Stimulated activated CD8-positive, alpha-beta memory T cell treated with anti-CD3 and anti-CD28 coated beads, Interleukin-4, amount 100 ng/mL, for 24 hours (primary cell): ENCODE results near the gene KLHL13.

Experiments used
- DNase-seq: peaks from one replicate; pipeline ENCODE4 v3.0.0-alpha.2; 2020; ENCODE audit warnings: low read depth

KLHL13 gene

DNA sequence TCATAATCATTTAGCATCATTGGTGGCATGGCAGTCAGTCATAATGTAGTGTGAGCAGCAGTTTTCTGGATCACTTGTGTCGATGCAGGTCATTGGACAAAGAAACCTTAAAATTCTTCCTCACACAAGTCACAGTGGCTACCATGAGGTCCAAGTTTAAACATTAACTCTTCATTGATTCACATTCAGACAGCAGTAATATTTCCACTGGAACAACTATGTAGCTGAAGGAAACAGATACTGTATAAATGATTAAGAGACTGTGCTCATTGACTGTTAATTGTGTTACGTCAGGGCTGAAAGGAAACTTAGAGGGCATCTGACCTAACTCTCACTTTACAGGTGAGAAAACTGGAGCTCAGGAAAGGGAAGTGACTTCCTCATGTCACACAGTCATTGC is 261.8 kb downstream of the KLHL13 start:
- DNase-seq: no peak

DNA sequence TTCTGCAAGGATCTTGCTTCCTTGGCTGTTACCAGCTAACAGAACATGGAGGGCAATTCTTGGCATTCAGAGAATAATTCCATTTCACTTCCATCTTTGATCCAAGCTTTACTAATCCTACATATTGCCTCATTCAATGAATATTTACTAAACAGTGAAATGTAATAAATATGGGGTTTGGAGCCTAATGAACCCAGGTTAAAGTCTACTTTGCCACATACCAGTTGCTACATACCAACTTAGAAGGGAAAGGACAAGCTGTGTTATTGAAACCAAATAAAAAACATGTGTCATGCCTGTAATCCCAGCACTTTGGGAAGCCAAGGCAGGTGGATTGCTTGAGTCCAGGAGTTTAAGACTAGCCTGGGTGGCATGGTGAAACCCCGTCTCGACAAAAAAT is 265.6 kb downstream of the KLHL13 start:
- no peak for DNase-seq
